ENCODE data around the gene METTL16.
A peak's percentile ranks its signal among the peaks of the same experiment; 100 is the strongest.

The METTL16 gene

GRCh38 chr17:2400474-2400866, 111.2 kb downstream of the METTL16 start:
- H3F3A ChIP-seq (ENCODE audit: insufficient read depth, low read length): no peaks in the 10 kb centered on the region; the same call in 1 of the 2 replicates

GRCh38 chr17:2399572-2400473, 111.9 kb downstream of the METTL16 start:
- Histone ChIP-seq H3K36me3 (ENCODE audit: insufficient read depth, low read length) (no peaks in the 10 kb centered on the region), H3K4me1 (ENCODE audit: insufficient read depth, low read length, severe bottlenecking) (peaks cover 47% of the 10 kb centered on the region), H3K4me2 (ENCODE audit: low read length) (peak overlapping the region; percentile 96), H3K9me2 (ENCODE audit: low read depth, low read length) (no peaks in the 10 kb centered on the region), H3K9me3 (ENCODE audit: low read length) (no peaks in the 10 kb centered on the region), H3K9ac (ENCODE audit: low read length) (peak overlapping the region; percentile 85), H2AFZ (ENCODE audit: low read length) (no peak overlapping the region), H3K27me3 (ENCODE audit: insufficient read depth, low read length) (no peaks in the 10 kb centered on the region), H3F3A (ENCODE audit: insufficient read depth, low read length) (no peaks in the 10 kb centered on the region), H3K27ac (ENCODE audit: low read depth, low read length, poor library complexity, severe bottlenecking) (peak overlapping the region; percentile 68), H4K20me1 (ENCODE audit: insufficient read depth, low read length) (no peaks in the 10 kb centered on the region), H3K4me3 (ENCODE audit: low read depth, low read length, poor library complexity, severe bottlenecking) (peak overlapping the region; percentile 84), H3K79me2 (ENCODE audit: insufficient read depth, low read length) (no peaks in the 10 kb centered on the region)
- TF ChIP-seq CTCF (IDR thresholded peaks at IDR 0.05; ENCODE audit: low read length) (peak; percentile 11; the same call in 1 of the 2 replicates), EZH2 (IDR thresholded peaks at IDR 0.05; ENCODE audit: borderline replicate concordance, low read length) (no peak)

More at GRCh38 chr17:2400474-2400866, 111.2 kb downstream of the METTL16 start:
- no peak for TF ChIP-seq EZH2 (IDR thresholded peaks at IDR 0.05; ENCODE audit: borderline replicate concordance, low read length)
- no peak for TF ChIP-seq CTCF (IDR thresholded peaks at IDR 0.05; ENCODE audit: low read length)
- H3K27me3 ChIP-seq (ENCODE audit: insufficient read depth, low read length): no peaks in the 10 kb centered on the region
- H2AFZ ChIP-seq (ENCODE audit: low read length): no peak overlapping the region
- H3K4me1 ChIP-seq (ENCODE audit: insufficient read depth, low read length, severe bottlenecking): peaks cover 41% of the 10 kb centered on the region
- H3K9ac ChIP-seq (ENCODE audit: low read length): peak overlapping the region; percentile 80
- no peaks in the 10 kb centered on the region for H3K79me2 ChIP-seq (ENCODE audit: insufficient read depth, low read length)
- peak overlapping the region; percentile 84 for H3K4me3 ChIP-seq (ENCODE audit: low read depth, low read length, poor library complexity, severe bottlenecking)
- no peaks in the 10 kb centered on the region for H3K9me3 ChIP-seq (ENCODE audit: low read length)
- no peaks in the 10 kb centered on the region for H4K20me1 ChIP-seq (ENCODE audit: insufficient read depth, low read length)
- H3K36me3 ChIP-seq (ENCODE audit: insufficient read depth, low read length): no peaks in the 10 kb centered on the region
- H3K4me2 ChIP-seq (ENCODE audit: low read length): peak overlapping the region; percentile 96
- H3K27ac ChIP-seq (ENCODE audit: low read depth, low read length, poor library complexity, severe bottlenecking): peak overlapping the region; percentile 68
- H3K9me2 ChIP-seq (ENCODE audit: low read depth, low read length): no peaks in the 10 kb centered on the region

GRCh38 chr17:2398655-2399571, 112.8 kb downstream of the METTL16 start:
- no peaks in the 10 kb centered on the region for H3K27me3 ChIP-seq (ENCODE audit: insufficient read depth, low read length)
- H3K27ac ChIP-seq (ENCODE audit: low read depth, low read length, poor library complexity, severe bottlenecking): peak overlapping the region; percentile 82
- H2AFZ ChIP-seq (ENCODE audit: low read length): no peak overlapping the region
- H3K4me1 ChIP-seq (ENCODE audit: insufficient read depth, low read length, severe bottlenecking): peaks cover 56% of the 10 kb centered on the region
- no peaks in the 10 kb centered on the region for H3K9me3 ChIP-seq (ENCODE audit: low read length)
- TF ChIP-seq EZH2 (IDR thresholded peaks at IDR 0.05; ENCODE audit: borderline replicate concordance, low read length): no peak
- TF ChIP-seq CTCF (IDR thresholded peaks at IDR 0.05; ENCODE audit: low read length): 0 out of 2 replicates have a peak, but pooled peaks have one; percentile 5
- H3K79me2 ChIP-seq (ENCODE audit: insufficient read depth, low read length): no peaks in the 10 kb centered on the region
- peak overlapping the region; percentile 85 for H3K9ac ChIP-seq (ENCODE audit: low read length)
- peak overlapping the region; percentile 84 for H3K4me3 ChIP-seq (ENCODE audit: low read depth, low read length, poor library complexity, severe bottlenecking)
- H4K20me1 ChIP-seq (ENCODE audit: insufficient read depth, low read length): no peaks in the 10 kb centered on the region
- H3F3A ChIP-seq (ENCODE audit: insufficient read depth, low read length): no peaks in the 10 kb centered on the region
- no peaks in the 10 kb centered on the region; the same call in 1 of the 2 replicates for H3K36me3 ChIP-seq (ENCODE audit: insufficient read depth, low read length)
- H3K4me2 ChIP-seq (ENCODE audit: low read length): peak overlapping the region; percentile 96
- no peaks in the 10 kb centered on the region for H3K9me2 ChIP-seq (ENCODE audit: low read depth, low read length)

All from OCI-LY1 (cell line).